Adrenal gland (tissue), 5 donors: ENCODE measurements around the gene TBL2.

Experiments
- CTCF ChIP-seq, 6 experiments: fragments of 450-650 bp in 4 of 6; fragments of 200-600 bp in 2 of 6; sonication (generic) in 1 of 6; IDR thresholded peaks; 1 replicate in 5 of 6; 2 replicates in 1 of 6; pipeline versions ENCODE4 v1.5.1 to v1.8.0; 2016 to 2021; ENCODE audit warnings: antibody characterized with exemption in 6 of 6, mild to moderate bottlenecking in 2 of 6, moderate library complexity in 1 of 6
- POLR2A ChIP-seq, 2 donors: fragments of 450-650 bp; IDR thresholded peaks; one replicate each; pipeline ENCODE4 v1.6.1; 2017; ENCODE audit warnings: antibody characterized with exemption in 2 of 2, mild to moderate bottlenecking in 2 of 2, moderate library complexity in 1 of 2
- donor health status: DM: no; HTN: no; CAD: no.

GRCh38 chr7:73569042-73569608 is 9.3 kb downstream of the TBL2 start:
- TF ChIP-seq CTCF (IDR thresholded peaks at IDR 0.05) (no peak), POLR2A (IDR thresholded peaks at IDR 0.05) (no peak)
